ENCODE measurements around the gene PREX1.

GRCh38 chr20:48642105-48642880, 185.5 kb downstream of the PREX1 start:
- TF ChIP-seq POLR2AphosphoS5 (IDR thresholded peaks at IDR 0.05; ENCODE audit: low read depth) (no peak), CTCF (conservative IDR thresholded peaks at IDR 0.05; ENCODE audit: low read depth in 2 of 2) (no peak), REST (IDR thresholded peaks at IDR 0.05; ENCODE audit: unreplicated experiment) (no peak), EZH2phosphoT487 (IDR thresholded peaks at IDR 0.05; ENCODE audit: unreplicated experiment) (no peak), ZNF114 (CRISPR knock-in tag; IDR thresholded peaks at IDR 0.05) (no peak), EZH2 (IDR thresholded peaks at IDR 0.05; ENCODE audit: low read depth, unreplicated experiment) (no peak), JUNB (IDR thresholded peaks at IDR 0.05; ENCODE audit: unreplicated experiment) (no peak), NANOG (IDR thresholded peaks at IDR 0.05; ENCODE audit: borderline replicate concordance) (no peak)
